Transverse colon (tissue), 4 donors: ENCODE data around the gene VTI1A.

ENCODE experiments used
- POLR2A ChIP-seq: fragments of 450-650 bp; IDR thresholded peaks from one replicate; pipeline ENCODE4 v1.6.1; 2016; ENCODE audit warnings: antibody characterized with exemption, mild to moderate bottlenecking, moderate library complexity
- POLR2AphosphoS5 ChIP-seq, 3 donors: sonication (generic); formaldehyde crosslinking; IDR thresholded peaks; one replicate each; pipeline ENCODE4 v1.6.1; 2016; ENCODE audit warnings: antibody characterized with exemption in 3 of 3
- TF ChIP-seq, protein P1 (sequence below), 5 experiments: fragments of 200-600 bp in 3 of 5; fragments of 450-650 bp in 2 of 5; sonication (generic) in 3 of 5; IDR thresholded peaks; 1 replicate in 2 of 5; 2 replicates in 3 of 5; pipeline ENCODE4 v1.5.1; 2016 to 2017; ENCODE audit warnings: antibody characterized with exemption in 5 of 5, inconsistent platforms in 3 of 5, mild to moderate bottlenecking in 2 of 5, moderate library complexity in 1 of 5

GRCh38 chr10:112720178-112720577 lies 273.2 kb downstream of the VTI1A start:
- TF ChIP-seq POLR2AphosphoS5 (IDR thresholded peaks at IDR 0.05) (no peak), POLR2A (no peak)
- TF ChIP-seq, protein P1, sequence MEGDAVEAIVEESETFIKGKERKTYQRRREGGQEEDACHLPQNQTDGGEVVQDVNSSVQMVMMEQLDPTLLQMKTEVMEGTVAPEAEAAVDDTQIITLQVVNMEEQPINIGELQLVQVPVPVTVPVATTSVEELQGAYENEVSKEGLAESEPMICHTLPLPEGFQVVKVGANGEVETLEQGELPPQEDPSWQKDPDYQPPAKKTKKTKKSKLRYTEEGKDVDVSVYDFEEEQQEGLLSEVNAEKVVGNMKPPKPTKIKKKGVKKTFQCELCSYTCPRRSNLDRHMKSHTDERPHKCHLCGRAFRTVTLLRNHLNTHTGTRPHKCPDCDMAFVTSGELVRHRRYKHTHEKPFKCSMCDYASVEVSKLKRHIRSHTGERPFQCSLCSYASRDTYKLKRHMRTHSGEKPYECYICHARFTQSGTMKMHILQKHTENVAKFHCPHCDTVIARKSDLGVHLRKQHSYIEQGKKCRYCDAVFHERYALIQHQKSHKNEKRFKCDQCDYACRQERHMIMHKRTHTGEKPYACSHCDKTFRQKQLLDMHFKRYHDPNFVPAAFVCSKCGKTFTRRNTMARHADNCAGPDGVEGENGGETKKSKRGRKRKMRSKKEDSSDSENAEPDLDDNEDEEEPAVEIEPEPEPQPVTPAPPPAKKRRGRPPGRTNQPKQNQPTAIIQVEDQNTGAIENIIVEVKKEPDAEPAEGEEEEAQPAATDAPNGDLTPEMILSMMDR (IDR thresholded peaks at IDR 0.05) = no peak
